HEK293 (cell line): ENCODE measurements around the gene RASSF5.
A peak's percentile ranks its signal among the peaks of the same experiment; 100 is the strongest.

Experiments
- HOXC10 ChIP-seq: sonication (generic); formaldehyde crosslinking; IDR thresholded peaks from 2 replicates; pipeline ENCODE4 v1.8.1; 2023; ENCODE audit warnings: mild to moderate bottlenecking, missing genetic modification reagents
- IKZF3 ChIP-seq: fragments of 450-650 bp; IDR thresholded peaks from 2 replicates; pipeline ENCODE4 v1.5.0; 2018; ENCODE audit warnings: missing biosample characterization, mild to moderate bottlenecking, missing genetic modification characterization, moderate library complexity
- KLF16 ChIP-seq: fragments of 450-650 bp; formaldehyde crosslinking; IDR thresholded peaks from 2 replicates; pipeline ENCODE4 v1.5.1; 2017; ENCODE audit warnings: missing biosample characterization, missing genetic modification characterization
- OSR2 ChIP-seq: fragments of 450-650 bp; formaldehyde crosslinking; IDR thresholded peaks from 2 replicates; pipeline ENCODE4 v1.5.1; 2016; ENCODE audit warnings: missing biosample characterization, missing genetic modification characterization
- OVOL3 ChIP-seq: fragments of 450-650 bp; formaldehyde crosslinking; IDR thresholded peaks from 2 replicates; pipeline ENCODE4 v1.5.1; 2016; ENCODE audit warnings: missing biosample characterization, missing genetic modification characterization
- SALL2 ChIP-seq: fragments of 450-650 bp; formaldehyde crosslinking; IDR thresholded peaks from 2 replicates; pipeline ENCODE4 v1.5.0; 2017; ENCODE audit warnings: missing biosample characterization, mild to moderate bottlenecking, missing genetic modification characterization, borderline replicate concordance
- TRIM28 ChIP-seq: IDR thresholded peaks from 2 replicates; pipeline ENCODE4 v1.6.1; 2011; ENCODE audit warnings: low read length, control low read depth, borderline replicate concordance
- ZBTB8A ChIP-seq: fragments of 450-650 bp; formaldehyde crosslinking; IDR thresholded peaks from 2 replicates; pipeline ENCODE4 v1.5.1; 2016; ENCODE audit warnings: missing biosample characterization, missing genetic modification characterization
- ZEB2 ChIP-seq: fragments of 450-650 bp; formaldehyde crosslinking; IDR thresholded peaks from 2 replicates; pipeline ENCODE4 v1.5.1; 2016; ENCODE audit warnings: missing biosample characterization, missing genetic modification characterization
- ZFP3 ChIP-seq: fragments of 450-650 bp; formaldehyde crosslinking; IDR thresholded peaks from 2 replicates; pipeline ENCODE4 v1.5.1; 2016; ENCODE audit warnings: low read depth, missing biosample characterization, missing genetic modification characterization
- ZNF121 ChIP-seq: fragments of 450-650 bp; formaldehyde crosslinking; IDR thresholded peaks from 2 replicates; pipeline ENCODE4 v1.5.1; 2016; ENCODE audit warnings: missing biosample characterization, missing genetic modification characterization
- ZNF16 ChIP-seq: fragments of 450-650 bp; formaldehyde crosslinking; IDR thresholded peaks from 2 replicates; pipeline ENCODE4 v1.5.1; 2016; ENCODE audit warnings: low read depth, missing biosample characterization, missing genetic modification characterization
- ZNF169 ChIP-seq: fragments of 450-650 bp; formaldehyde crosslinking; IDR thresholded peaks from 2 replicates; pipeline ENCODE4 v1.5.1; 2016; ENCODE audit warnings: missing biosample characterization, missing genetic modification characterization
- ZNF211 ChIP-seq: fragments of 450-650 bp; formaldehyde crosslinking; IDR thresholded peaks from 2 replicates; pipeline ENCODE4 v1.5.1; 2016; ENCODE audit warnings: low read depth, missing biosample characterization, missing genetic modification characterization
- ZNF223 ChIP-seq: fragments of 450-650 bp; formaldehyde crosslinking; IDR thresholded peaks from 2 replicates; pipeline ENCODE4 v1.5.1; 2016; ENCODE audit warnings: missing biosample characterization, missing genetic modification characterization
- ZNF324 ChIP-seq: fragments of 450-650 bp; formaldehyde crosslinking; IDR thresholded peaks from 2 replicates; pipeline ENCODE4 v1.5.1; 2016; ENCODE audit warnings: missing biosample characterization, missing genetic modification characterization
- ZNF391 ChIP-seq: fragments of 450-650 bp; formaldehyde crosslinking; IDR thresholded peaks from 2 replicates; pipeline ENCODE4 v1.5.1; 2016; ENCODE audit warnings: low read depth, missing biosample characterization, missing genetic modification characterization, borderline replicate concordance
- ZNF404 ChIP-seq: fragments of 450-650 bp; formaldehyde crosslinking; IDR thresholded peaks from 2 replicates; pipeline ENCODE4 v1.5.1; 2017; ENCODE audit warnings: missing biosample characterization, missing genetic modification characterization
- ZNF416 ChIP-seq: fragments of 450-650 bp; formaldehyde crosslinking; IDR thresholded peaks from 2 replicates; pipeline ENCODE4 v1.5.1; 2016; ENCODE audit warnings: missing biosample characterization, missing genetic modification characterization
- ZNF544 ChIP-seq: fragments of 450-650 bp; formaldehyde crosslinking; IDR thresholded peaks from 2 replicates; pipeline ENCODE4 v1.5.0; 2017; ENCODE audit warnings: missing biosample characterization, missing genetic modification characterization
- ZNF548 ChIP-seq: fragments of 450-650 bp; formaldehyde crosslinking; IDR thresholded peaks from 2 replicates; pipeline ENCODE4 v1.5.1; 2016; ENCODE audit warnings: missing biosample characterization, missing genetic modification characterization
- ZNF560 ChIP-seq: fragments of 450-650 bp; formaldehyde crosslinking; IDR thresholded peaks from 2 replicates; pipeline ENCODE4 v1.5.1; 2017; ENCODE audit warnings: missing biosample characterization, missing genetic modification characterization, borderline replicate concordance
- ZNF561 ChIP-seq: fragments of 450-650 bp; IDR thresholded peaks from 2 replicates; pipeline ENCODE4 v1.5.1; 2018; ENCODE audit warnings: missing biosample characterization, missing genetic modification characterization, borderline replicate concordance
- ZNF610 ChIP-seq: fragments of 450-650 bp; formaldehyde crosslinking; IDR thresholded peaks from 2 replicates; pipeline ENCODE4 v1.5.1; 2016; ENCODE audit warnings: missing biosample characterization, missing genetic modification characterization, borderline replicate concordance
- ZNF76 ChIP-seq: fragments of 450-650 bp; formaldehyde crosslinking; IDR thresholded peaks from 2 replicates; pipeline ENCODE4; 2016; ENCODE audit warnings: low read depth, missing biosample characterization, missing genetic modification characterization, borderline replicate concordance
- ZNF785 ChIP-seq: fragments of 450-650 bp; formaldehyde crosslinking; IDR thresholded peaks from 2 replicates; pipeline ENCODE4 v1.5.1; 2016; ENCODE audit warnings: missing biosample characterization, missing genetic modification characterization
- TF ChIP-seq, protein P1 (sequence below): fragments of 450-650 bp; formaldehyde crosslinking; IDR thresholded peaks from 2 replicates; pipeline ENCODE4 v1.5.1; 2016; ENCODE audit warnings: missing biosample characterization, missing genetic modification characterization
- TF ChIP-seq, protein P2 (sequence below): fragments of 450-650 bp; formaldehyde crosslinking; IDR thresholded peaks from 2 replicates; pipeline ENCODE4 v1.5.1; 2016; ENCODE audit warnings: missing biosample characterization, missing genetic modification characterization, borderline replicate concordance
- TF ChIP-seq, protein P3 (sequence below): fragments of 450-650 bp; formaldehyde crosslinking; IDR thresholded peaks from 2 replicates; pipeline ENCODE4 v1.5.1; 2016; ENCODE audit warnings: missing biosample characterization, missing genetic modification characterization
- TF ChIP-seq, protein P4 (sequence below): fragments of 450-650 bp; formaldehyde crosslinking; IDR thresholded peaks from 2 replicates; pipeline ENCODE4 v1.5.1; 2016; ENCODE audit warnings: missing biosample characterization, missing genetic modification characterization
- TF ChIP-seq, protein P5 (sequence below): fragments of 450-650 bp; formaldehyde crosslinking; IDR thresholded peaks from 2 replicates; pipeline ENCODE4 v1.5.1; 2016; ENCODE audit warnings: missing biosample characterization, missing genetic modification characterization

Gene RASSF5

DNA sequence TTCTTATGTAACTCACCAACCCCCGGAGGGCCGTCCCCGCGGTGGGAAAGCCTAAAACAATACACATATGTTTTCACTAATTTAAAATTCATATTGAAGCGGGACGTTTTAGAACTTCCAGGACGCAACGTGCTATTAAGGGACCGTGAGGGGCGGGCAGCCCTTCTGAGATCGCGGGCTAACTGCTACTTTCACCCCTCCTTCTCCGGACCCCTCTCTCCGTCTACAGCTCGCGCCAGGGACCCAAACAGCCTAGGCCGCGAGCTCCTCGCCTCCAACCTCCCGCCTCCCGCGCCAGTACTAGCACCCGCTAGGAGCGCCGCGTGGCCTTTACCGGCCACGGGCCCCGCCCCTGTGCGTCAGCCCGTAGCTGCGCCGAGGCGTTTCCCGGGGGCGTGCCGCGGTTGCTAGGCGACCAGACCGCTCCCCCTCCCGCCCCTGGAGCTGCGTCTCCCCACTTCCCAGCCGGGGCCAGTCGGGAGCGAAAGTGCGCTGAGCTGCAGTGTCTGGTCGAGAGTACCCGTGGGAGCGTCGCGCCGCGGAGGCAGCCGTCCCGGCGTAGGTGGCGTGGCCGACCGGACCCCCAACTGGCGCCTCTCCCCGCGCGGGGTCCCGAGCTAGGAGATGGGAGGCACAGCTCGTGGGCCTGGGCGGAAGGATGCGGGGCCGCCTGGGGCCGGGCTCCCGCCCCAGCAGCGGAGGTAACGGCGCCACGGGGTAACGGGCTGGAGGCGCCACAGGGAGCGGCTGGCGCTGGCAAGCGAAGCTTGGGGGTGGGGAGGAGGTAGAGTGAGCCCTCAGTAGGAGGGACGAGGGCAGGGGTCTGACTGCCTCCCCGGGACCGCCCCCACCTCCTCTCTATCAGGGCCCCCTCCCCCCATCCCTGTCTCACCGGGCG lies 128.0 kb downstream of the RASSF5 start, which contains the start of gene DYRK3 (continued):
- TF ChIP-seq, protein P1, sequence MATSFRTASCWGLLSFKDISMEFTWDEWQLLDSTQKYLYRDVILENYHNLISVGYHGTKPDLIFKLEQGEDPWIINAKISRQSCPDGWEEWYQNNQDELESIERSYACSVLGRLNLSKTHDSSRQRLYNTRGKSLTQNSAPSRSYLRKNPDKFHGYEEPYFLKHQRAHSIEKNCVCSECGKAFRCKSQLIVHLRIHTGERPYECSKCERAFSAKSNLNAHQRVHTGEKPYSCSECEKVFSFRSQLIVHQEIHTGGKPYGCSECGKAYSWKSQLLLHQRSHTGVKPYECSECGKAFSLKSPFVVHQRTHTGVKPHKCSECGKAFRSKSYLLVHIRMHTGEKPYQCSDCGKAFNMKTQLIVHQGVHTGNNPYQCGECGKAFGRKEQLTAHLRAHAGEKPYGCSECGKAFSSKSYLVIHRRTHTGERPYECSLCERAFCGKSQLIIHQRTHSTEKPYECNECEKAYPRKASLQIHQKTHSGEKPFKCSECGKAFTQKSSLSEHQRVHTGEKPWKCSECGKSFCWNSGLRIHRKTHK: no peak
- TF ChIP-seq ZNF16: no peak
- no peak for TF ChIP-seq ZFP3 (tag by site-specific recombination)
- TF ChIP-seq ZNF391: 0 out of 2 replicates have a peak, but pooled peaks have one; percentile 30
- TF ChIP-seq OSR2: no peak
- no peak for TF ChIP-seq ZNF223
- peak; percentile 83 for TF ChIP-seq ZBTB8A (tag by site-specific recombination)
- TF ChIP-seq, protein P2, sequence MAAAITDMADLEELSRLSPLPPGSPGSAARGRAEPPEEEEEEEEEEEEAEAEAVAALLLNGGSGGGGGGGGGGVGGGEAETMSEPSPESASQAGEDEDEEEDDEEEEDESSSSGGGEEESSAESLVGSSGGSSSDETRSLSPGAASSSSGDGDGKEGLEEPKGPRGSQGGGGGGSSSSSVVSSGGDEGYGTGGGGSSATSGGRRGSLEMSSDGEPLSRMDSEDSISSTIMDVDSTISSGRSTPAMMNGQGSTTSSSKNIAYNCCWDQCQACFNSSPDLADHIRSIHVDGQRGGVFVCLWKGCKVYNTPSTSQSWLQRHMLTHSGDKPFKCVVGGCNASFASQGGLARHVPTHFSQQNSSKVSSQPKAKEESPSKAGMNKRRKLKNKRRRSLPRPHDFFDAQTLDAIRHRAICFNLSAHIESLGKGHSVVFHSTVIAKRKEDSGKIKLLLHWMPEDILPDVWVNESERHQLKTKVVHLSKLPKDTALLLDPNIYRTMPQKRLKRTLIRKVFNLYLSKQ (tag by site-specific recombination): no peak
- no peak for TF ChIP-seq ZNF404
- TF ChIP-seq ZNF561 (tag by site-specific recombination): no peak; the same call in 1 of the 2 replicates
- TF ChIP-seq OVOL3: no peak; the same call in 1 of the 2 replicates
- peak; percentile 83 for TF ChIP-seq IKZF3
- TF ChIP-seq, protein P3, sequence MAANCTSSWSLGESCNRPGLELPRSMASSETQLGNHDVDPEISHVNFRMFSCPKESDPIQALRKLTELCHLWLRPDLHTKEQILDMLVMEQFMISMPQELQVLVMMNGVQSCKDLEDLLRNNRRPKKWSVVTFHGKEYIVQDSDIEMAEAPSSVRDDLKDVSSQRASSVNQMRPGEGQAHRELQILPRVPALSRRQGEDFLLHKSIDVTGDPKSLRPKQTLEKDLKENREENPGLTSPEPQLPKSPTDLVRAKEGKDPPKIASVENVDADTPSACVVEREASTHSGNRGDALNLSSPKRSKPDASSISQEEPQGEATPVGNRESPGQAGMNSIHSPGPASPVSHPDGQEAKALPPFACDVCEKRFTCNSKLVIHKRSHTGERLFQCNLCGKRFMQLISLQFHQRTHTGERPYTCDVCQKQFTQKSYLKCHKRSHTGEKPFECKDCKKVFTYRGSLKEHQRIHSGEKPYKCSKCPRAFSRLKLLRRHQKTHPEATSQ (tag by site-specific recombination): peak; percentile 55; the same call in 1 of the 2 replicates
- no peak for TF ChIP-seq ZNF560
- no peak; the same call in 1 of the 2 replicates for TF ChIP-seq ZNF324 (tag by site-specific recombination)
- no peak for TF ChIP-seq ZNF416
- no peak for TF ChIP-seq ZNF548 (tag by site-specific recombination)
- TF ChIP-seq ZNF121: peak; percentile 80
- TF ChIP-seq TRIM28: no peak
- TF ChIP-seq KLF16 (tag by site-specific recombination): peak; percentile 94
- TF ChIP-seq HOXC10 (CRISPR knock-in tag): no peak
- no peak for TF ChIP-seq SALL2 (tag by site-specific recombination)
- TF ChIP-seq, protein P4, sequence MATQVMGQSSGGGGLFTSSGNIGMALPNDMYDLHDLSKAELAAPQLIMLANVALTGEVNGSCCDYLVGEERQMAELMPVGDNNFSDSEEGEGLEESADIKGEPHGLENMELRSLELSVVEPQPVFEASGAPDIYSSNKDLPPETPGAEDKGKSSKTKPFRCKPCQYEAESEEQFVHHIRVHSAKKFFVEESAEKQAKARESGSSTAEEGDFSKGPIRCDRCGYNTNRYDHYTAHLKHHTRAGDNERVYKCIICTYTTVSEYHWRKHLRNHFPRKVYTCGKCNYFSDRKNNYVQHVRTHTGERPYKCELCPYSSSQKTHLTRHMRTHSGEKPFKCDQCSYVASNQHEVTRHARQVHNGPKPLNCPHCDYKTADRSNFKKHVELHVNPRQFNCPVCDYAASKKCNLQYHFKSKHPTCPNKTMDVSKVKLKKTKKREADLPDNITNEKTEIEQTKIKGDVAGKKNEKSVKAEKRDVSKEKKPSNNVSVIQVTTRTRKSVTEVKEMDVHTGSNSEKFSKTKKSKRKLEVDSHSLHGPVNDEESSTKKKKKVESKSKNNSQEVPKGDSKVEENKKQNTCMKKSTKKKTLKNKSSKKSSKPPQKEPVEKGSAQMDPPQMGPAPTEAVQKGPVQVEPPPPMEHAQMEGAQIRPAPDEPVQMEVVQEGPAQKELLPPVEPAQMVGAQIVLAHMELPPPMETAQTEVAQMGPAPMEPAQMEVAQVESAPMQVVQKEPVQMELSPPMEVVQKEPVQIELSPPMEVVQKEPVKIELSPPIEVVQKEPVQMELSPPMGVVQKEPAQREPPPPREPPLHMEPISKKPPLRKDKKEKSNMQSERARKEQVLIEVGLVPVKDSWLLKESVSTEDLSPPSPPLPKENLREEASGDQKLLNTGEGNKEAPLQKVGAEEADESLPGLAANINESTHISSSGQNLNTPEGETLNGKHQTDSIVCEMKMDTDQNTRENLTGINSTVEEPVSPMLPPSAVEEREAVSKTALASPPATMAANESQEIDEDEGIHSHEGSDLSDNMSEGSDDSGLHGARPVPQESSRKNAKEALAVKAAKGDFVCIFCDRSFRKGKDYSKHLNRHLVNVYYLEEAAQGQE (tag by site-specific recombination): no peak
- peak; percentile 86 for TF ChIP-seq ZNF76
- TF ChIP-seq ZNF785 (tag by site-specific recombination): no peak
- peak; percentile 91 for TF ChIP-seq ZNF610
- TF ChIP-seq ZNF211 (tag by site-specific recombination): no peak
- no peak for TF ChIP-seq ZNF169 (tag by site-specific recombination)
- TF ChIP-seq, protein P5, sequence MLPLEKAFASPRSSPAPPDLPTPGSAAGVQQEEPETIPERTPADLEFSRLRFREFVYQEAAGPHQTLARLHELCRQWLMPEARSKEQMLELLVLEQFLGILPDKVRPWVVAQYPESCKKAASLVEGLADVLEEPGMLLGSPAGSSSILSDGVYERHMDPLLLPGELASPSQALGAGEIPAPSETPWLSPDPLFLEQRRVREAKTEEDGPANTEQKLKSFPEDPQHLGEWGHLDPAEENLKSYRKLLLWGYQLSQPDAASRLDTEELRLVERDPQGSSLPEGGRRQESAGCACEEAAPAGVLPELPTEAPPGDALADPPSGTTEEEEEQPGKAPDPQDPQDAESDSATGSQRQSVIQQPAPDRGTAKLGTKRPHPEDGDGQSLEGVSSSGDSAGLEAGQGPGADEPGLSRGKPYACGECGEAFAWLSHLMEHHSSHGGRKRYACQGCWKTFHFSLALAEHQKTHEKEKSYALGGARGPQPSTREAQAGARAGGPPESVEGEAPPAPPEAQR (tag by site-specific recombination): no peak
- TF ChIP-seq ZNF544 (tag by site-specific recombination): no peak
- peak; percentile 91 for TF ChIP-seq ZEB2
